ENCODE results near the gene TBC1D1. TPM values are rescaled to one million over a fixed set of nuclear protein-coding genes. Genes with fewer than 3 reads are reported as not detected.

The TBC1D1 gene
- total RNA-seq, 1 donor = 66.6 TPM

DNA sequence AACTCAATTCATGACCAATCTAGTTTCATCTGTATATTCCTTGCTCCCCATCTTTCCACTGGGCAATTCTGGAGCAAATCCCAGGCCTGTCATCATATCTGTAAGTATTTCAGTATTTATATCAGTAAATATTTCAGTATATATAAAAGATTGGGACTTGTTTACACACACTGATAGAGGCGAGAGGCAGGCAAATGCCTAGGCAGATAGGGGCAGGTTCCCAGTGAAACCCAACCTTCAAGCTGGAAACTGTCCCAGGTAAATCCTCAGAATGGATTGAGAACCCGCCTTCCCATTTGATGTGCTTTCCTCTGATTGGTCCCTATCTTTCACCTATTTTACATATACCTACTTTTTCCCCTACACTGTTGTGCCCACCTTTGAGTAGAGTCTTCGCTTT, 23.8 kb upstream of the TBC1D1 start:
- H3K36me3 ChIP-seq (ENCODE audit: insufficient read depth, low read length) = peaks cover 17% of the 10 kb centered on the region
- DNase-seq (ENCODE audit: insufficient read length, low spot score, missing footprints) = no peak
- TF ChIP-seq, protein P1, sequence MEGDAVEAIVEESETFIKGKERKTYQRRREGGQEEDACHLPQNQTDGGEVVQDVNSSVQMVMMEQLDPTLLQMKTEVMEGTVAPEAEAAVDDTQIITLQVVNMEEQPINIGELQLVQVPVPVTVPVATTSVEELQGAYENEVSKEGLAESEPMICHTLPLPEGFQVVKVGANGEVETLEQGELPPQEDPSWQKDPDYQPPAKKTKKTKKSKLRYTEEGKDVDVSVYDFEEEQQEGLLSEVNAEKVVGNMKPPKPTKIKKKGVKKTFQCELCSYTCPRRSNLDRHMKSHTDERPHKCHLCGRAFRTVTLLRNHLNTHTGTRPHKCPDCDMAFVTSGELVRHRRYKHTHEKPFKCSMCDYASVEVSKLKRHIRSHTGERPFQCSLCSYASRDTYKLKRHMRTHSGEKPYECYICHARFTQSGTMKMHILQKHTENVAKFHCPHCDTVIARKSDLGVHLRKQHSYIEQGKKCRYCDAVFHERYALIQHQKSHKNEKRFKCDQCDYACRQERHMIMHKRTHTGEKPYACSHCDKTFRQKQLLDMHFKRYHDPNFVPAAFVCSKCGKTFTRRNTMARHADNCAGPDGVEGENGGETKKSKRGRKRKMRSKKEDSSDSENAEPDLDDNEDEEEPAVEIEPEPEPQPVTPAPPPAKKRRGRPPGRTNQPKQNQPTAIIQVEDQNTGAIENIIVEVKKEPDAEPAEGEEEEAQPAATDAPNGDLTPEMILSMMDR (IDR thresholded peaks at IDR 0.05; ENCODE audit: extremely low read depth, low read depth, low read length) = no peak
- H3K4me2 ChIP-seq (ENCODE audit: insufficient read depth, low read length) = no peak overlapping the region
- no peaks in the 10 kb centered on the region for H3K9me3 ChIP-seq (ENCODE audit: low read depth, low read length)
- no peaks in the 10 kb centered on the region for H4K20me1 ChIP-seq (ENCODE audit: insufficient read depth, low read length)
- H3K27ac ChIP-seq (ENCODE audit: low read depth, low read length) = no peak overlapping the region
- H3K4me3 ChIP-seq (ENCODE audit: insufficient read depth, low read length) = no peak overlapping the region
- H3K79me2 ChIP-seq (ENCODE audit: insufficient read depth, low read length) = no peaks in the 10 kb centered on the region
- peaks cover 3% of the 10 kb centered on the region for H3K4me1 ChIP-seq (ENCODE audit: insufficient read depth, low read length)
- H2AFZ ChIP-seq (ENCODE audit: low read length) = no peak overlapping the region
- H3K27me3 ChIP-seq (ENCODE audit: insufficient read depth, low read length) = no peaks in the 10 kb centered on the region

DNA sequence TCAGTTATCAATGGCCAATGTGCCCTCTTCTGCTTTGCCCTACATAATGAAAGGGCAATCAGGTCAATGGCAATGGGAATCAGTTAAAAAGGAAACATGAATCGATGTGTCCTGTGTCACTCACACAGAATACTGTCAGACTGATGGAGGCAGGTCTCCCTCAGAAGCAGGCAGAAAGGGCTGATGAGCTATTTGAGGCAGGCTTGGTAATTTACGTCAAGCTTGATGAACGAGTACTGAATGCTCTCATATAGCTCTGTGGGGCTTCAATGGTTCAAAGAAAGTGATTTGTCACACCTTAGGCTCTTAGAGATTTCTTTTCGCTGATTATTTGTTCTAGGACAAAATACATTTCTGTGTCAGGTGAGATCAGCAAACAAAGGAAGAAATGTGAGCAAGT, 22.6 kb upstream of the TBC1D1 start:
- Histone ChIP-seq H3K9me3 (ENCODE audit: low read depth, low read length) (no peaks in the 10 kb centered on the region), H3K79me2 (ENCODE audit: insufficient read depth, low read length) (no peaks in the 10 kb centered on the region), H4K20me1 (ENCODE audit: insufficient read depth, low read length) (no peaks in the 10 kb centered on the region), H3K4me3 (ENCODE audit: insufficient read depth, low read length) (no peak overlapping the region), H2AFZ (ENCODE audit: low read length) (no peak overlapping the region), H3K4me2 (ENCODE audit: insufficient read depth, low read length) (no peak overlapping the region), H3K27ac (ENCODE audit: low read depth, low read length) (no peak overlapping the region), H3K36me3 (ENCODE audit: insufficient read depth, low read length) (peaks cover 11% of the 10 kb centered on the region), H3K27me3 (ENCODE audit: insufficient read depth, low read length) (no peaks in the 10 kb centered on the region), H3K4me1 (ENCODE audit: insufficient read depth, low read length) (peaks cover 7% of the 10 kb centered on the region)
- TF ChIP-seq, protein P1 (IDR thresholded peaks at IDR 0.05; ENCODE audit: extremely low read depth, low read depth, low read length) = no peak
- DNase-seq (ENCODE audit: insufficient read length, low spot score, missing footprints) = no peak

DNA sequence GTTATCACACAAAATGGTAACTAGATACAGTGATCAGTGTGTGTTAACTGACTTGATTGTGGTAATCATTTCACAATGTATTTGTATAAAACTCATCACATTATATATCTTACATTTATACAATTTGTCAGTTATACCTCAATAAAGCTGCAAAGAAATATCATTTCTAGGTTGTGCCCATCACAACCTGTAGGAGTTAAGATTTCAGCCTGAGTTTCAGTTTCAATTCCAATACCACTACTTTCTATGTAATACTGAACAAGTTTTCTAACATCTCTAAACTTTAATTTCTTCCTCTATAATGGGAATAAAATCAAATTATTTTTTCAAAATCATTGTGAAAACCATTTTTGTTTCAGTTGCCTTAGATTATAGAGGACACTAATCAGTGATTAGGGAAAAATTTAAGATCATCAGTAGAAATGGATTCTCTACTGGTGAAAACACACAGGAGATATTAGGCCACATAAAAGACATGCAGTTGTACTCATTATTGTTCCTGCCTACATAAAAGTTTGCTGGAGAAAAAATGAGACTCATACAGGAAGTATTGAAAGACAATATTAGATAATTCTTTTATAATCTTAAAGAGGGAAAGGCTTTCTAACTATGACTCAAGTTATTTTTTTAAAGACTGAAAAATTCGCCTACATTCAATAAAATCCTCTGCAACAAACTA, 18.4 kb upstream of the TBC1D1 start:
- H3K27me3 ChIP-seq (ENCODE audit: insufficient read depth, low read length) = no peaks in the 10 kb centered on the region
- H3K9me3 ChIP-seq (ENCODE audit: low read depth, low read length) = no peaks in the 10 kb centered on the region
- H3K4me3 ChIP-seq (ENCODE audit: insufficient read depth, low read length) = no peak overlapping the region
- no peak overlapping the region for H3K4me2 ChIP-seq (ENCODE audit: insufficient read depth, low read length)
- H3K27ac ChIP-seq (ENCODE audit: low read depth, low read length) = no peak overlapping the region
- H3K4me1 ChIP-seq (ENCODE audit: insufficient read depth, low read length) = peaks cover 21% of the 10 kb centered on the region
- TF ChIP-seq, protein P1 (IDR thresholded peaks at IDR 0.05; ENCODE audit: extremely low read depth, low read depth, low read length) = no peak
- DNase-seq (ENCODE audit: insufficient read length, low spot score, missing footprints) = no peak
- no peaks in the 10 kb centered on the region for H3K79me2 ChIP-seq (ENCODE audit: insufficient read depth, low read length)
- no peak overlapping the region for H2AFZ ChIP-seq (ENCODE audit: low read length)
- H4K20me1 ChIP-seq (ENCODE audit: insufficient read depth, low read length) = no peaks in the 10 kb centered on the region
- H3K36me3 ChIP-seq (ENCODE audit: insufficient read depth, low read length) = peaks cover under 1% of the 10 kb centered on the region

DNA sequence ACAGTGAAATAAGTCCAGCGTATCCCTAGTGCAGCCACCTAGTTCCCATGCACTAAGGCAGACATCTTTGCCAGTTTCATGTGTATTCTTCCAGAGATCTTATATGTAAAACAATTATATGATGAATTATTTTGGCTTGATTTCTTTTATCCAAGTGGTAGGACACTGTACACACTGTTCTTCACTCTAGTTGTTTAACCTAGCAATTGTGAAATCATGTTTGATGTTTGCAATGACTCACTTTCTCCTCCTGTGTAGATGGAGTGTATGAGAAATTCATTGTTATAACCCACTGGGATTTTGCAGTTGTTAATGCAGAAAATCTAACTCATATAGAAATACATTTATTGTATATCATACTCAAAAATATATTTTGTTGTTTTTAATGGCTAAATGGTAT, 17.5 kb upstream of the TBC1D1 start:
- Histone ChIP-seq H2AFZ (ENCODE audit: low read length) (no peak overlapping the region), H4K20me1 (ENCODE audit: insufficient read depth, low read length) (no peaks in the 10 kb centered on the region), H3K27ac (ENCODE audit: low read depth, low read length) (no peak overlapping the region), H3K79me2 (ENCODE audit: insufficient read depth, low read length) (no peaks in the 10 kb centered on the region), H3K4me2 (ENCODE audit: insufficient read depth, low read length) (no peak overlapping the region), H3K4me3 (ENCODE audit: insufficient read depth, low read length) (no peak overlapping the region), H3K36me3 (ENCODE audit: insufficient read depth, low read length) (no peaks in the 10 kb centered on the region), H3K27me3 (ENCODE audit: insufficient read depth, low read length) (no peaks in the 10 kb centered on the region), H3K4me1 (ENCODE audit: insufficient read depth, low read length) (peaks cover 21% of the 10 kb centered on the region), H3K9me3 (ENCODE audit: low read depth, low read length) (no peaks in the 10 kb centered on the region)
- DNase-seq (ENCODE audit: insufficient read length, low spot score, missing footprints) = peak; percentile 82
- TF ChIP-seq, protein P1 (IDR thresholded peaks at IDR 0.05; ENCODE audit: extremely low read depth, low read depth, low read length) = no peak

Data from osteoblast (primary cell).